Common myeloid progenitor, CD34-positive (primary cell): Measurements from ENCODE around the gene KCNT1.

ENCODE experiments used
- CTCF ChIA-PET: fragments of 350-600 bp; sonication (Branson Sonifier 250); formaldehyde crosslinking; loops from one replicate; lab custom pipeline; 2021; ENCODE audit warnings: antibody characterized with exemption; lab: Charles Lee
- POLR2A ChIA-PET: fragments of 350-600 bp; sonication (Branson Sonifier 250); formaldehyde crosslinking; loops from one replicate; lab custom pipeline; 2021; ENCODE audit warnings: antibody characterized with exemption; lab: Charles Lee
- DNase-seq, 3 donors: peaks; one replicate each; pipeline versions ENCODE4 v3.0.0 to v3.0.0-alpha.2; 2013
- H3K27ac ChIP-seq, 2 experiments: 1 replicate in 1 of 2; 2 replicates in 1 of 2; pipeline ENCODE4 v1.7.0; 2013; ENCODE audit warnings: inconsistent platforms in 2 of 2, low read length in 2 of 2, mild to moderate bottlenecking in 2 of 2, low read depth in 1 of 2, moderate library complexity in 1 of 2; ENCODE audit not compliant: severe bottlenecking in 2 of 2, insufficient read depth in 1 of 2, poor library complexity in 1 of 2
- H3K27me3 ChIP-seq, 5 experiments: replicated peaks in 2 of 5; 1 replicate in 3 of 5; 2 replicates in 2 of 5; pipeline versions ENCODE4 v1.6.1 to v1.7.0; 2013; ENCODE audit warnings: low read length in 4 of 5, mild to moderate bottlenecking in 2 of 5, moderate library complexity in 2 of 5, inconsistent platforms in 1 of 5; ENCODE audit not compliant: insufficient read depth in 5 of 5, control insufficient read depth in 4 of 5
- H3K36me3 ChIP-seq, 4 experiments: 1 replicate in 2 of 4; 2 replicates in 2 of 4; pipeline versions ENCODE4 v1.6.1 to v1.7.0; 2013; ENCODE audit warnings: low read length in 3 of 4, control low read depth in 1 of 4, mild to moderate bottlenecking in 1 of 4; ENCODE audit not compliant: control insufficient read depth in 4 of 4, insufficient read depth in 4 of 4
- H3K4me1 ChIP-seq, 4 experiments: 1 replicate in 3 of 4; 2 replicates in 1 of 4; pipeline versions ENCODE4 v1.6.1 to v1.7.1; 2013; ENCODE audit warnings: low read length in 3 of 4, mild to moderate bottlenecking in 3 of 4, control low read depth in 1 of 4, inconsistent platforms in 1 of 4, moderate library complexity in 1 of 4; ENCODE audit not compliant: control insufficient read depth in 4 of 4, insufficient read depth in 4 of 4; ENCODE audit errors: control extremely low read depth in 1 of 4
- H3K4me3 ChIP-seq, 7 experiments: 1 replicate in 4 of 7; 2 replicates in 3 of 7; pipeline versions ENCODE4 v1.5.1 to v1.7.0; 2013; ENCODE audit warnings: mild to moderate bottlenecking in 7 of 7, low read length in 6 of 7, moderate library complexity in 6 of 7, inconsistent platforms in 2 of 7, low read depth in 2 of 7, control low read depth in 1 of 7; ENCODE audit not compliant: insufficient read depth in 4 of 7, control insufficient read depth in 1 of 7; ENCODE audit errors: extremely low read depth in 1 of 7
- H3K9me3 ChIP-seq, 5 experiments: 1 replicate in 4 of 5; 2 replicates in 1 of 5; pipeline versions ENCODE4 v1.6.1 to v1.7.1; 2013; ENCODE audit warnings: low read length in 4 of 5, mild to moderate bottlenecking in 2 of 5, inconsistent platforms in 1 of 5, low read depth in 1 of 5, moderate library complexity in 1 of 5; ENCODE audit not compliant: control insufficient read depth in 4 of 5, insufficient read depth in 2 of 5; ENCODE audit errors: control extremely low read depth in 1 of 5
- WGBS: methylation state at CpG from one replicate; pipeline ENCODE4 v1.1.5; 2013; ENCODE audit not compliant: insufficient coverage; 5-methylcytosine and 5-hydroxymethylcytosine counted together

KCNT1 gene

DNA sequence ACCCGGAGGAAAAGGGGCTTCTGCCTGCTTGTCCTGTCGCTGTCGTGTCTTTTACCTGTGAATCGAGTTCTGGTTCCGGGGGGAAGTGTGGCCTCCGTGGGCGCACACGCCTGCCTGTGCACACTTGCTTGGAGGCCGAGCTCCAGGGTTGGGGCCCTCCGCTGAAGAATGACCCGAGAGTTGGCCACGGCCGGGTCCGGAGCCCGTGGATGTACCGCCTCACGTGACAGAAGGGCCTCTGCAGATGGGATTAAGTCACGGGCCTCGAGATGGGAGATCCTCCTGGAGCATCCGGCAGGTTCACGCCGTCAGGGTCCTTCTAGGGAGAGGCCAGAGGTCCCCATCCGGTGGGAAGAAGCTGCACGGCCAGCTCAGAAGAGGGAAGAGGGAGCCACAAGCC is 81.0 kb downstream of the KCNT1 start:
- 88% methylated on average over 19 of the region's 24 CpGs for WGBS
- no peaks in the 10 kb centered on the region for H3K4me1 ChIP-seq
- POLR2A ChIA-PET, result no interaction called here
- H3K9me3 ChIP-seq, result no peaks in the 10 kb centered on the region
- H3K27me3 ChIP-seq, result peaks cover 0 to 19% (median 3%) of the 10 kb centered on the region in 5 experiments
- CTCF ChIA-PET, result no interaction called here
- H3K36me3 ChIP-seq, result no peaks in the 10 kb centered on the region
- no peak overlapping the region for H3K4me3 ChIP-seq
- DNase-seq, result no peak
- no peak overlapping the region for H3K27ac ChIP-seq

DNA sequence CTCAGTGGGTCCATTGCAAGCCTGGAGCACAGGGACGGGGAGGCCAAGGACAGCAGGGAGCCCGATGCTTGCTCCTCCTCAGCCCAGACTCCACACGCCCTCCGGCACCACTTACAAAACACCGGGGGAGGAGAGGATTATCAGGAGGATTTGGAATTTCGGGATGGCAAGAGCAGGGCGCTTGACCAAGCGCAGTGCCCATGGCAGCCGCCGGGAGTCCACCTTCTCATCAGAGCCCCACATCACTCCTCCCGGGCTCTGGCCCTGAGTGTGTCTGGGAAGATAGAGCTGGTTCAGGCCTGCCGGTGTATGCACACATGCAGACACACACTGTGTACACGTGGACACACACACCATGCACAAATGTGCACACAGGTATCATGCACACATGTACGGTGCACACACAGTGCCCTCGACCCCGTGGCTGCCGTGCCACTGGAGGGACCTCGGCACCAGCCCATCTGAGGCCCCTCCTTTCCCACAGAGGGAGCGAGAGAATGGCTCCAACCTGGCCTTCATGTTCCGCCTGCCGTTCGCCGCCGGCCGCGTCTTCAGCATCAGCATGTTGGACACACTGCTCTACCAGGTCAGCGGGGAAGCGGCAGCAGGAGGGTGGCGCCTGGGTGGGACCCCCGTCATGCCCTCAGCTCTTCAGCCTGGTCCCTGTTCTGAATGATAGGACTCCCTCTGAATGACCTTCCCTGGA is 81.7 kb downstream of the KCNT1 start:
- H3K4me1 ChIP-seq, result no peaks in the 10 kb centered on the region
- H3K27me3 ChIP-seq, result peaks cover 0 to 19% (median 3%) of the 10 kb centered on the region in 5 experiments

DNA sequence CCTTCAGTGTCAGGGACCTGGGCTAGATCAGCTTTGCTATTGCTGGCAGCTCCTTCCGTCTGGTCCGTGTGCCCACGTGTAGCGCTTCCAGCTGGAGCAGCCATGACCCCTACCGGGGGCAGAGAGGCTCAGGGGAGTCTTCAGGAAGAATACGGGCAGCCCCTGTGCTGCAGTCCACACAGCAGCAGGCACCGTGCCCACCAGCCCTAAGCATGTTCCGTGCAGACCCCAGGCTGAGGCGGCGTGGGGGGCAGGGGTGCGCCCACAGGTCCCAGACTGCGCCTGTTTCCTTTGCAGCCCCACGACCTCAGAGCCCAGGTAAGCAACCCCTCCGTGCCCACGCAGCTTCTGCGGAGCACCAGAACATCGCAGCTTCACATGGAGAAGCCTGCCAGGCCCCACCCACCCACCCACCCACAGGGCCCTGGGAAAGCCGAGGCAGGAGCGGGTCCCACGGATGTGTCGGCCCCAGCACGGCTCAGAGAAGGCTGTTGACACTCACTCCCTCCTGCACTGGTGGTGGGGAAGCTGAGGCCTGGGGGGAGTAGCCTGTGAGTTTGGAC is 83.1 kb downstream of the KCNT1 start:
- ChIA-PET POLR2A (no interaction called here), CTCF (no interaction called here)
- Histone ChIP-seq H3K27me3 (peaks cover 0 to 19% (median 3%) of the 10 kb centered on the region in 5 experiments), H3K4me1 (no peaks in the 10 kb centered on the region), H3K27ac (no peak overlapping the region), H3K4me3 (no peak overlapping the region), H3K9me3 (no peaks in the 10 kb centered on the region), H3K36me3 (no peaks in the 10 kb centered on the region)
- DNase-seq, result no peak
- WGBS, result 88% methylated on average over 16 of the region's 22 CpGs

More for the DNA sequence above, 81.7 kb downstream of the KCNT1 start:
- ChIA-PET POLR2A (no interaction called here), CTCF (no interaction called here)
- Histone ChIP-seq H3K9me3 (no peaks in the 10 kb centered on the region), H3K36me3 (no peaks in the 10 kb centered on the region), H3K4me3 (no peak overlapping the region), H3K27ac (no peak overlapping the region)
- no peak for DNase-seq
- WGBS, result 90% methylated on average over 21 of the region's 30 CpGs

DNA sequence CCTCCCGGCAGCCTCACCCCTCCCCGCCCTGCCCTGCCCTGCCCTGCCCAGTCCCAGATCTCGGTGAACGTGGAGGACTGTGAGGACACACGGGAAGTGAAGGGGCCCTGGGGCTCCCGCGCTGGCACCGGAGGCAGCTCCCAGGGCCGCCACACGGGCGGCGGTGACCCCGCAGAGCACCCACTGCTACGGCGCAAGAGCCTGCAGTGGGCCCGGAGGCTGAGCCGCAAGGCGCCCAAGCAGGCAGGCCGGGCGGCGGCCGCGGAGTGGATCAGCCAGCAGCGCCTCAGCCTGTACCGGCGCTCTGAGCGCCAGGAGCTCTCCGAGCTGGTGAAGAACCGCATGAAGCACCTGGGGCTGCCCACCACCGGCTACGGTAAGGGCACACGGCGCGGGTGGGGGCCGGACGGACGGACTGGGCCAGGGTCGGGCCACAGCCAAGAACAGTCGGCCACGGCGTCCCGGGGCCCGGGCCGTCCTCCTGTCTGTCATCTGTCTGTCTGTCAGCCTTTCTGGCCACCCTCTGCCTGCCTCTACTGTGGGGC is 84.2 kb downstream of the KCNT1 start:
- no peaks in the 10 kb centered on the region for H3K36me3 ChIP-seq
- POLR2A ChIA-PET, result no interaction called here
- CTCF ChIA-PET, result no interaction called here

DNA sequence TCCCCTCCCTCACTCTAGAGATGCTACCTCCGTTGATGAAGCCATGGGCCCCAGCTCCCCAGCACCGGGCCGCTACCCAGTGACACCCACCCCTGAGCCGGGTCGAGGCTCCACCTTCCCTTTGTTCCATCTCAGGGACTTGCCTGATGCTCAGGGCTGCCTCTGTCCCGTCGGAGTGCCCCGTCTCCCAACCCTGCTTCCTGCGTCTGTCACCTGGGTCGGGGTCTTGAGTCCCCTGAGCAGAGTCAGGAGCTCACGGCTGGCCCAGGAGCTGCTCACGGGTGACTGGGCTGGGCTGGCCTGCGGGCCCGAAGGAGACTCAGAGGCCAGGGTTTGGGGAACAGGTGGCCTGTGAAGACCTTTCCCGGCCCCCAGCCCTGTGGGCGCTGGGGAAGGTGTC is 85.3 kb downstream of the KCNT1 start:
- CTCF ChIA-PET, result no interaction called here
- Histone ChIP-seq H3K4me3 (no peak overlapping the region), H3K4me1 (no peaks in the 10 kb centered on the region), H3K27ac (no peak overlapping the region), H3K9me3 (no peaks in the 10 kb centered on the region), H3K27me3 (peaks cover 0 to 14% (median under 1%) of the 10 kb centered on the region in 5 experiments), H3K36me3 (no peaks in the 10 kb centered on the region)
- DNase-seq, result no peak
- WGBS, result 88% methylated on average over 13 of the region's 16 CpGs
- POLR2A ChIA-PET, result no interaction called here

More for the DNA sequence above, 84.2 kb downstream of the KCNT1 start:
- Histone ChIP-seq H3K27me3 (peaks cover 0 to 15% (median 3%) of the 10 kb centered on the region in 5 experiments), H3K9me3 (no peaks in the 10 kb centered on the region), H3K4me1 (no peaks in the 10 kb centered on the region), H3K27ac (no peak overlapping the region), H3K4me3 (no peak overlapping the region)
- DNase-seq, result no peak
- 87% methylated on average over 39 of the region's 44 CpGs for WGBS

DNA sequence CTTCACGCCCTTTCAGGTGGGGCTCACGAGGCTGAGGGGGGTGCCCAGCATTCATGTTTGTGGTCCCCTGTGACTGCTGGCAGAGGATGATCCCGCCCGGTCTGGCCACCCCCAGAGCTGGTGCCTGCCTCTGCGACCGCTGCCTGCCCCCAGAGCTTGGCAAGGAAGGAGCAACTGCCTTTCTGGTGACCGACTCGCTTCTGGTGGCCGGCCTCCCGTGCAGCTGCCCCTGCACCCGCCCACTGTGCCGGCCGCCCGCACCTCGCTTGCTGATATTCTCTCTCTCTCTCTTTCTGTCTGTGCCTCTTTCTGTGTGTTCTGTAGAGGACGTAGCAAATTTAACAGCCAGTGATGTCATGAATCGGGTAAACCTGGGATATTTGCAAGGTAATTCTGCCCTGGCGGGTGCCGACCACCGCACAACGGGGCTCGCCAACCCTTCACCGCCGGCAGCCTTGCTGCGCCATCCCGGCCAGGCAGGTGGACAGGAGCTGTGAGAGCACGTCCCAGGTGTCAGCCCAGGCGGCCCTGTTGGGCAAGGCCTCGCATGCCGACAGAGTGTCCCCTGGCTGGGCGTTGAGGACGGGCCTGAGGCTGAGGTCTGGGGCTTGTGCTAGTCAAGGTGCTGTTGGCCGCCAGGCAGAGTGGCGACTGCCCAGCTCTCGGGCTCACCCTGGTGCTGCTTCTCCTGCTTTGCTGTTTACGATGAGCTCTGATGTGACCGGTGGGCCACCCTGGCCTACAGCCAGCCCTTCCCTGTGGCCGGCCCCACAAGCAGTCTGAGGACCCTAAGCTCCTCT is 86.0 kb downstream of the KCNT1 start:
- Histone ChIP-seq H3K4me3 (no peak overlapping the region), H3K4me1 (no peaks in the 10 kb centered on the region), H3K27ac (no peak overlapping the region), H3K9me3 (no peaks in the 10 kb centered on the region), H3K36me3 (no peaks in the 10 kb centered on the region), H3K27me3 (peaks cover 0 to 7% (median 0%) of the 10 kb centered on the region in 5 experiments)
- POLR2A ChIA-PET, result no interaction called here
- CTCF ChIA-PET, result interaction anchor here (1.1 to 1.2 kb wide), 2 partner anchors 9 to 11 kb away, joined by 3 to 4 read pairs; no protein-coding TSS in a partner anchor
- WGBS, result 95% methylated on average over 33 of the region's 38 CpGs
- no peak for DNase-seq
